Endodermal cell (in vitro differentiated cells): Measurements from ENCODE around the gene RIN3. TPM values are rescaled to one million over a fixed set of nuclear protein-coding genes. Genes with fewer than 3 reads are reported as not detected.

Experiments used
- DNase-seq: peaks from one replicate; pipeline ENCODE4 v3.0.0-alpha.2; 2017
- H3K27ac ChIP-seq: 2 replicates; pipeline ENCODE4 v1.5.1; 2013; ENCODE audit warnings: mild to moderate bottlenecking, low read depth, low read length, moderate library complexity
- H3K27me3 ChIP-seq: 2 replicates; pipeline ENCODE4 v1.6.1; 2013; ENCODE audit warnings: mild to moderate bottlenecking, low read length, moderate library complexity; ENCODE audit not compliant: insufficient read depth, control insufficient read depth, poor library complexity, severe bottlenecking
- H3K36me3 ChIP-seq: 2 replicates; pipeline ENCODE4 v1.7.0; 2013; ENCODE audit warnings: mild to moderate bottlenecking, low read length, moderate library complexity; ENCODE audit not compliant: control insufficient read depth, insufficient read depth
- H3K4me1 ChIP-seq: one replicate; pipeline ENCODE4 v1.7.0; 2013; ENCODE audit warnings: low read length; ENCODE audit not compliant: control insufficient read depth, insufficient read depth
- H3K4me3 ChIP-seq: 2 replicates; pipeline ENCODE4 v1.5.1; 2013; ENCODE audit warnings: mild to moderate bottlenecking, low read length, moderate library complexity
- H3K9ac ChIP-seq: 2 replicates; pipeline ENCODE4 v1.6.1; 2013; ENCODE audit warnings: mild to moderate bottlenecking, low read length, moderate library complexity; ENCODE audit not compliant: poor library complexity, severe bottlenecking; ENCODE audit errors: extremely low read depth
- H3K9me3 ChIP-seq: 2 replicates; pipeline ENCODE4 v1.6.1; 2013; ENCODE audit warnings: mild to moderate bottlenecking, low read length, moderate library complexity; ENCODE audit not compliant: control insufficient read depth
- H3K27ac Mint-ChIP-seq: 2 replicates; pipeline ENCODE4 v1.8.0; 2020; ENCODE audit warnings: mixed read lengths
- H3K27me3 Mint-ChIP-seq: 2 replicates; pipeline ENCODE4 v1.8.0; 2021; ENCODE audit warnings: mild to moderate bottlenecking, mixed read lengths; ENCODE audit not compliant: insufficient read depth
- H3K36me3 Mint-ChIP-seq: 2 replicates; pipeline ENCODE4 v1.8.0; 2020; ENCODE audit warnings: low read depth, mixed read lengths
- H3K4me1 Mint-ChIP-seq: 2 replicates; pipeline ENCODE4 v1.8.0; 2020; ENCODE audit warnings: mixed read lengths
- H3K4me3 Mint-ChIP-seq: 2 replicates; pipeline ENCODE4 v1.8.0; 2020; ENCODE audit warnings: mild to moderate bottlenecking, moderate library complexity, mixed read lengths
- H3K9me3 Mint-ChIP-seq: 2 replicates; pipeline ENCODE4 v1.8.0; 2020; ENCODE audit warnings: mild to moderate bottlenecking, mixed read lengths
- CTCF ChIP-seq: fragments of 200-600 bp; sonication (generic); conservative IDR thresholded peaks from 2 replicates; pipeline ENCODE4 v1.5.0; 2021; ENCODE audit warnings: antibody characterized with exemption, mild to moderate bottlenecking
- WGBS, 2 experiments: methylation state at CpG; one replicate each; pipeline versions ENCODE4 v1.1.5 to v1.1.7; 2013; ENCODE audit warnings: missing lambda C conversion rate in 2 of 2, mixed read lengths in 1 of 2; ENCODE audit not compliant: insufficient coverage in 1 of 2, insufficient read length in 1 of 2; 5-methylcytosine and 5-hydroxymethylcytosine counted together
- total RNA-seq, 2 donors: library from RNA; stranded (reverse); fragmentation: NEBNext Ultra II Directional in 1 of 2; extraction: Animal tissue kit (Norgen Biotek cat#: 25700) in 1 of 2; gene quantifications; 2 replicates in 1 of 2; 3 replicates in 1 of 2; pipeline ENCODE4 v1.2.1, GENCODE V29; 2021

The RIN3 gene
- total RNA-seq, 2 donors from 2014 or later: 5.2 to 6.0 TPM

- no peak for DNase-seq
- Histone ChIP-seq H3K4me3 (no peak overlapping the region), H3K9me3 (no peaks in the 10 kb centered on the region), H3K4me1 (no peaks in the 10 kb centered on the region), H3K36me3 (no peaks in the 10 kb centered on the region), H3K9ac (no peak overlapping the region), H3K27ac (no peak overlapping the region), H3K27me3 (no peaks in the 10 kb centered on the region)
- no peak overlapping the region for H3K4me3 Mint-ChIP-seq
- 86 to 88% methylated on average over 12 to 24 of the region's 27 CpGs for WGBS, 2 experiments
- H3K27ac Mint-ChIP-seq: no peak overlapping the region
- no peaks in the 10 kb centered on the region for H3K27me3 Mint-ChIP-seq
- H3K36me3 Mint-ChIP-seq: no peaks in the 10 kb centered on the region
- TF ChIP-seq CTCF: no peak
- no peaks in the 10 kb centered on the region for H3K4me1 Mint-ChIP-seq
- no peaks in the 10 kb centered on the region for H3K9me3 Mint-ChIP-seq
Measured at GRCh38 chr14:92651758-92652406, 138.3 kb downstream of the RIN3 start.

- H3K27me3 Mint-ChIP-seq: no peaks in the 10 kb centered on the region
- no peak overlapping the region for H3K27ac ChIP-seq
- 92 to 96% methylated on average over 21 to 26 of the region's 26 CpGs for WGBS, 2 experiments
- H3K9ac ChIP-seq: no peak overlapping the region
- H3K27ac Mint-ChIP-seq: no peak overlapping the region
- no peak overlapping the region for H3K4me3 ChIP-seq
- H3K4me1 Mint-ChIP-seq: no peaks in the 10 kb centered on the region
- no peaks in the 10 kb centered on the region for H3K36me3 ChIP-seq
- H3K4me1 ChIP-seq: no peaks in the 10 kb centered on the region
- no peaks in the 10 kb centered on the region for H3K9me3 ChIP-seq
- no peak for DNase-seq
- H3K36me3 Mint-ChIP-seq: no peaks in the 10 kb centered on the region
- H3K4me3 Mint-ChIP-seq: no peak overlapping the region
- TF ChIP-seq CTCF: no peak
- no peaks in the 10 kb centered on the region for H3K9me3 Mint-ChIP-seq
- H3K27me3 ChIP-seq: no peaks in the 10 kb centered on the region
Measured at GRCh38 chr14:92652413-92653151, 139.0 kb downstream of the RIN3 start.

GRCh38 chr14:92653162-92653651, 139.6 kb downstream of the RIN3 start:
- DNase-seq: no peak
- Mint-ChIP-seq H3K4me3 (no peak overlapping the region), H3K27me3 (no peaks in the 10 kb centered on the region), H3K27ac (no peak overlapping the region), H3K4me1 (no peaks in the 10 kb centered on the region), H3K9me3 (no peaks in the 10 kb centered on the region), H3K36me3 (no peaks in the 10 kb centered on the region)
- H3K4me1 ChIP-seq: no peaks in the 10 kb centered on the region
- no peak overlapping the region for H3K4me3 ChIP-seq
- no peak overlapping the region for H3K9ac ChIP-seq
- no peaks in the 10 kb centered on the region for H3K36me3 ChIP-seq
- H3K27ac ChIP-seq: no peak overlapping the region
- H3K9me3 ChIP-seq: no peaks in the 10 kb centered on the region
- H3K27me3 ChIP-seq: no peaks in the 10 kb centered on the region
- WGBS, 2 experiments: 89 to 93% methylated on average over 5 to 11 of the region's 11 CpGs
- no peak for TF ChIP-seq CTCF
